IMR-90 (cell line): ENCODE data around the gene KIF20A. TPM values are rescaled to one million over a fixed set of nuclear protein-coding genes. Genes with fewer than 3 reads are reported as not detected.
"Not testable (repeated sequence)": the region's sequence is repeated elsewhere in the genome, so short reads cannot be mapped to it uniquely, and the experiment has no call there.

Source experiments
- ATAC-seq: fragments of 200-7000 bp; cut with Tn5 transposase; 2 replicates; pipeline ENCODE4 v1.9.1; 2020; ENCODE audit warnings: low read depth, mild to moderate bottlenecking, moderate library complexity
- BruUV-seq: library from RNA; stranded (reverse); fragments of 400-500 nt; replicated peaks from 2 replicates; lab custom pipeline; 2021; lab: Mats Ljungman, UMichigan
- CTCF ChIA-PET: fragments of 300-600 bp; formaldehyde crosslinking; extraction: SDS; loops from one replicate; lab custom pipeline; 2021; ENCODE audit warnings: antibody characterized with exemption; lab: Yijun Ruan, JAX
- POLR2A ChIA-PET: fragments of 300-600 bp; sonication (Branson Sonifier 250); formaldehyde crosslinking; loops from one replicate; lab custom pipeline; 2022; ENCODE audit warnings: antibody characterized with exemption; ENCODE audit not compliant: unreplicated experiment; lab: Charles Lee
- DNase-seq: peaks from one replicate; pipeline ENCODE4 v3.0.0; 2013
- H2AFZ ChIP-seq: replicated peaks from 2 replicates; pipeline ENCODE3; 2013; ENCODE audit warnings: low read length, mild to moderate bottlenecking; ENCODE audit not compliant: poor library complexity
- H2AK5ac ChIP-seq: 2 replicates; pipeline ENCODE4 v1.6.1; 2013; ENCODE audit warnings: low read depth, low read length, inconsistent platforms
- H2AK9ac ChIP-seq: replicated peaks from 2 replicates; pipeline ENCODE3; 2013; ENCODE audit warnings: mild to moderate bottlenecking, low read depth, low read length, moderate library complexity; ENCODE audit not compliant: poor library complexity
- H2BK120ac ChIP-seq: 2 replicates; pipeline ENCODE4 v1.6.1; 2013; ENCODE audit warnings: low read depth, low read length, inconsistent platforms
- H2BK15ac ChIP-seq: 3 replicates; pipeline ENCODE4 v1.6.1; 2013; ENCODE audit warnings: low read depth, low read length, inconsistent platforms
- H2BK20ac ChIP-seq: 2 replicates; pipeline ENCODE4 v1.6.1; 2013; ENCODE audit warnings: low read depth, mild to moderate bottlenecking, inconsistent platforms, low read length, moderate library complexity
- H2BK5ac ChIP-seq: 2 replicates; pipeline ENCODE4 v1.6.1; 2013; ENCODE audit warnings: mild to moderate bottlenecking, low read depth, low read length, inconsistent platforms; ENCODE audit not compliant: poor library complexity, severe bottlenecking
- H3K14ac ChIP-seq: replicated peaks from 2 replicates; pipeline ENCODE4 v1.6.1; 2013; ENCODE audit warnings: low read depth, low read length, inconsistent platforms
- H3K18ac ChIP-seq: 2 replicates; pipeline ENCODE4 v1.6.1; 2013; ENCODE audit warnings: low read depth, low read length, control low read depth
- H3K23ac ChIP-seq: 2 replicates; pipeline ENCODE4 v1.6.1; 2013; ENCODE audit warnings: low read depth, low read length, inconsistent platforms
- H3K27ac ChIP-seq: 2 replicates; pipeline ENCODE4 v1.5.1; 2013; ENCODE audit warnings: mild to moderate bottlenecking, control low read depth, low read length; ENCODE audit not compliant: insufficient read depth
- H3K27me3 ChIP-seq: 2 replicates; pipeline ENCODE4 v1.6.1; 2013; ENCODE audit warnings: low read length; ENCODE audit not compliant: control insufficient read depth, insufficient read depth
- H3K36me3 ChIP-seq: 2 replicates; pipeline ENCODE4 v1.6.1; 2013; ENCODE audit warnings: low read length, mixed read lengths; ENCODE audit not compliant: control insufficient read depth, insufficient read depth
- H3K4ac ChIP-seq: 2 replicates; pipeline ENCODE4 v1.6.1; 2013; ENCODE audit warnings: low read depth, low read length, inconsistent platforms
- H3K4me1 ChIP-seq: 2 replicates; pipeline ENCODE4 v1.6.1; 2013; ENCODE audit warnings: low read length, mixed read lengths; ENCODE audit not compliant: control insufficient read depth, insufficient read depth
- H3K4me2 ChIP-seq: 2 replicates; pipeline ENCODE4 v1.6.1; 2013; ENCODE audit warnings: low read depth, mild to moderate bottlenecking, control low read depth, low read length, moderate library complexity
- H3K4me3 ChIP-seq: 2 replicates; pipeline ENCODE4 v1.5.1; 2013; ENCODE audit warnings: low read depth, mild to moderate bottlenecking, control low read depth, low read length, moderate library complexity; ENCODE audit not compliant: insufficient read depth
- H3K56ac ChIP-seq: 2 replicates; pipeline ENCODE4 v1.6.1; 2013; ENCODE audit warnings: low read length, inconsistent platforms; ENCODE audit not compliant: insufficient read depth; ENCODE audit errors: extremely low read depth
- H3K79me1 ChIP-seq, 2 experiments: 2 replicates each; pipeline ENCODE4 v1.6.1; 2013; ENCODE audit warnings: low read length in 2 of 2, inconsistent platforms in 1 of 2, low read depth in 1 of 2
- H3K9ac ChIP-seq: 2 replicates; pipeline ENCODE4 v1.6.1; 2013; ENCODE audit warnings: low read depth, low read length, control low read depth
- H3K9me1 ChIP-seq: 2 replicates; pipeline ENCODE4 v1.6.1; 2013; ENCODE audit warnings: low read length, inconsistent platforms; ENCODE audit not compliant: insufficient read depth
- H3K9me3 ChIP-seq: 2 replicates; pipeline ENCODE4 v1.6.1; 2013; ENCODE audit warnings: low read length; ENCODE audit not compliant: control insufficient read depth, insufficient read depth
- H4K20me1 ChIP-seq: 2 replicates; pipeline ENCODE4 v1.6.1; 2013; ENCODE audit warnings: low read length, inconsistent platforms; ENCODE audit not compliant: insufficient read depth
- H4K5ac ChIP-seq: 2 replicates; pipeline ENCODE4 v1.6.1; 2013; ENCODE audit warnings: mild to moderate bottlenecking, low read depth, low read length, control low read depth
- H4K8ac ChIP-seq, 2 experiments: 2 replicates each; pipeline ENCODE4 v1.6.1; 2013; ENCODE audit warnings: low read depth in 2 of 2, low read length in 2 of 2, control low read depth in 1 of 2, inconsistent platforms in 1 of 2
- H4K91ac ChIP-seq: 2 replicates; pipeline ENCODE4 v1.6.1; 2013; ENCODE audit warnings: low read depth, low read length, inconsistent platforms; ENCODE audit not compliant: insufficient read depth
- WGBS, 2 experiments: methylation state at CpG; one replicate each; pipeline versions ENCODE4 v1.1.5 to v1.1.7; 2013; ENCODE audit warnings: missing lambda C conversion rate in 2 of 2; ENCODE audit not compliant: insufficient read length in 1 of 2; ENCODE audit errors: extremely low coverage in 2 of 2; 5-methylcytosine and 5-hydroxymethylcytosine counted together
- dilution Hi-C: fragments of 300-500 bp; cut with HindIII; formaldehyde crosslinking; loops from one replicate; pipeline ENCODE4 v1.14.3; 2018; ENCODE audit warnings: low sequenced_read_pairs; ENCODE audit not compliant: unreplicated experiment
- in situ Hi-C: fragments of 300-500 bp; cut with MboI; formaldehyde crosslinking; loops from 3 replicates; pipeline ENCODE4 v1.14.3; 2019; ENCODE audit warnings: low sequenced_read_pairs, inconsistent platforms, mixed read lengths
- intact Hi-C: fragments of 100-400 bp; cut with micrococcal nuclease; formaldehyde crosslinking; loops from 2 replicates; pipeline ENCODE4 v1.10.0; 2022
- polyA plus RNA-seq, 3 experiments: library from polyadenylated mRNA; depleted of rRNA; stranded (reverse); fragments of >200 nt; gene quantifications; 2 replicates each; pipeline ENCODE4 v1.2.3, GENCODE V29; 2012; ENCODE audit warnings: low replicate concordance in 1 of 3
- total RNA-seq: library from RNA; depleted of rRNA; stranded (reverse); fragments of >200 nt; gene quantifications from 2 replicates; pipeline ENCODE4 v1.2.3, GENCODE V29; 2012

Gene KIF20A
- total and polyA plus RNA-seq, 2 of the 4 experiments (the other 2 are of a cell fraction): 42.0 to 106 TPM

- H3K56ac ChIP-seq, CTCF ChIA-PET, intact Hi-C loops, H2AK5ac ChIP-seq, H2BK5ac ChIP-seq, H4K91ac ChIP-seq, BruUV-seq, H2BK20ac ChIP-seq, POLR2A ChIA-PET, H3K4ac ChIP-seq, H3K36me3 ChIP-seq, H3K9me1 ChIP-seq, H3K9ac ChIP-seq, H3K4me2 ChIP-seq, H3K14ac ChIP-seq, H3K9me3 ChIP-seq, H3K27me3 ChIP-seq, DNase-seq, H2BK15ac ChIP-seq, H3K79me1 ChIP-seq, H3K23ac ChIP-seq, H2BK120ac ChIP-seq, H4K5ac ChIP-seq, H4K8ac ChIP-seq, H2AFZ ChIP-seq, H2AK9ac ChIP-seq, H3K27ac ChIP-seq, dilution Hi-C loops, H3K18ac ChIP-seq, H3K4me1 ChIP-seq, ATAC-seq, H3K4me3 ChIP-seq, H4K20me1 ChIP-seq: not testable (repeated sequence)
- 67% methylated on average over 1 of the region's 6 CpGs; no CpG with 5 or more reads in 1 of the 2 experiments for WGBS, 2 experiments
- in situ Hi-C loops: loop anchor here (25.0 kb wide), 2 partner anchors 106 to 506 kb away; partner anchors contain the start of gene FAM13B
Observed at GRCh38 chr5:138143578-138143977, 35.3 kb upstream of the KIF20A start.
